Caco-2 (cell line): ENCODE data around the gene TRAPPC11. TPM values are rescaled to one million over a fixed set of nuclear protein-coding genes. Genes with fewer than 3 reads are reported as not detected.

Source experiments
- BruUV-seq: library from RNA; stranded (reverse); fragments of 400-500 nt; replicated peaks from 2 replicates; lab custom pipeline; 2021; lab: Mats Ljungman, UMichigan
- CTCF ChIA-PET: fragments of 300-600 bp; sonication (Branson Sonifier 250); formaldehyde crosslinking; loops from one replicate; lab custom pipeline; 2022; ENCODE audit warnings: antibody characterized with exemption; lab: Charles Lee
- POLR2A ChIA-PET: fragments of 300-600 bp; sonication (Branson Sonifier 250); formaldehyde crosslinking; loops from one replicate; lab custom pipeline; 2022; ENCODE audit warnings: antibody characterized with exemption; lab: Charles Lee
- DNase-seq, 2 experiments: peaks; one replicate each; pipeline versions ENCODE4 v3.0.0 to v3.0.0-alpha.2; 2020 to 2022
- H3K27me3 ChIP-seq: replicated peaks from 2 replicates; pipeline ENCODE4 v1.6.0; 2011; ENCODE audit warnings: low read length; ENCODE audit not compliant: control insufficient read depth, insufficient read depth
- H3K36me3 ChIP-seq: 2 replicates; pipeline ENCODE4 v1.5.1; 2011; ENCODE audit warnings: low read length; ENCODE audit not compliant: control insufficient read depth, insufficient read depth
- H3K4me1 ChIP-seq: fragments of 250-450 bp; sonication (Bioruptor Pico); 2 replicates; pipeline ENCODE4 v1.5.1; 2020; ENCODE audit warnings: mild to moderate bottlenecking
- H3K4me3 ChIP-seq: 2 replicates; pipeline ENCODE4 v1.5.1; 2011; ENCODE audit warnings: low read depth, mild to moderate bottlenecking, control low read depth, low read length
- H3K9me3 ChIP-seq: fragments of 250-450 bp; sonication (Bioruptor Pico); 2 replicates; pipeline ENCODE4 v1.5.1; 2020; ENCODE audit warnings: mild to moderate bottlenecking, moderate library complexity
- H3K27ac Mint-ChIP-seq: one replicate; pipeline ENCODE4 v1.8.0; 2022; ENCODE audit warnings: mixed read lengths; ENCODE audit not compliant: unreplicated experiment
- H3K27me3 Mint-ChIP-seq: one replicate; pipeline ENCODE4 v1.8.0; 2022; ENCODE audit warnings: mixed read lengths; ENCODE audit not compliant: insufficient read depth, unreplicated experiment
- H3K36me3 Mint-ChIP-seq: one replicate; pipeline ENCODE4 v1.8.0; 2022; ENCODE audit warnings: mild to moderate bottlenecking, mixed read lengths; ENCODE audit not compliant: insufficient read depth, unreplicated experiment
- H3K4me1 Mint-ChIP-seq: one replicate; pipeline ENCODE4 v1.8.0; 2022; ENCODE audit warnings: low read depth, mixed read lengths; ENCODE audit not compliant: unreplicated experiment
- H3K4me3 Mint-ChIP-seq: one replicate; pipeline ENCODE4 v1.8.0; 2022; ENCODE audit warnings: mild to moderate bottlenecking, moderate library complexity, mixed read lengths; ENCODE audit not compliant: unreplicated experiment
- H3K9me3 Mint-ChIP-seq: one replicate; pipeline ENCODE4 v1.8.0; 2022; ENCODE audit warnings: mixed read lengths; ENCODE audit not compliant: unreplicated experiment
- intact Hi-C: fragments of 100-400 bp; cut with micrococcal nuclease; formaldehyde crosslinking; loops from one replicate; pipeline ENCODE4 v1.10.0; 2022; ENCODE audit not compliant: unreplicated experiment
- total RNA-seq: library from RNA; stranded (reverse); gene quantifications from 2 replicates; pipeline ENCODE4 v1.2.3, GENCODE V29; 2022
- TF ChIP-seq, protein P1 (sequence below), 2 experiments: fragments of 200-600 bp in 1 of 2; IDR thresholded peaks; 1 replicate in 1 of 2; 2 replicates in 1 of 2; pipeline versions ENCODE4 v1.5.1 to v1.8.0; 2011 to 2022; ENCODE audit warnings: antibody characterized with exemption in 1 of 2, control low read depth in 1 of 2, inconsistent platforms in 1 of 2, low read depth in 1 of 2, low read length in 1 of 2, mild to moderate bottlenecking in 1 of 2, moderate library complexity in 1 of 2; ENCODE audit not compliant: insufficient read depth in 1 of 2, severe bottlenecking in 1 of 2, unreplicated experiment in 1 of 2

TRAPPC11 gene
- total RNA-seq, 1 experiment from 2014 or later: 25.7 TPM

DNA sequence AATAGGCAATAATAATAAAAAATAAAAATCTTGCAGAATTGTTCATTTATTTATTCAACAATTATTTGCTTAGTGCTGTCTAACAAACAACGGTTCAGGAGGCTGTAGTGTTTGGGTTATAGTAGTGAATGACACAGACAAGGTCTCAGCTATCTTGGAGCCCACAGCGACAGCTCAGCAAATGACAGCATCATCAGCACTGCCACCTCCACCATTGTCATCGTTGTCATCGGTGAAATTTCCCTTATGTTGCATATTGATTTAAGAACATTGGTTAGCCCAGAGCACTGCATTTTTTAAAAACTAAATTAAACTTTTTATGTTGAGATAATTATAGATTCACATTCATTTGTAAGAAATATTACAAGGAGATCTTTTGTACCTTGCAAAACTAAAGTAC is 79.9 kb downstream of the TRAPPC11 start:
- Mint-ChIP-seq H3K27me3 (no peaks in the 10 kb centered on the region), H3K27ac (no peak overlapping the region), H3K4me3 (no peak overlapping the region), H3K9me3 (no peaks in the 10 kb centered on the region), H3K4me1 (no peaks in the 10 kb centered on the region), H3K36me3 (no peaks in the 10 kb centered on the region)
- H3K9me3 ChIP-seq: no peaks in the 10 kb centered on the region
- TF ChIP-seq, protein P1, sequence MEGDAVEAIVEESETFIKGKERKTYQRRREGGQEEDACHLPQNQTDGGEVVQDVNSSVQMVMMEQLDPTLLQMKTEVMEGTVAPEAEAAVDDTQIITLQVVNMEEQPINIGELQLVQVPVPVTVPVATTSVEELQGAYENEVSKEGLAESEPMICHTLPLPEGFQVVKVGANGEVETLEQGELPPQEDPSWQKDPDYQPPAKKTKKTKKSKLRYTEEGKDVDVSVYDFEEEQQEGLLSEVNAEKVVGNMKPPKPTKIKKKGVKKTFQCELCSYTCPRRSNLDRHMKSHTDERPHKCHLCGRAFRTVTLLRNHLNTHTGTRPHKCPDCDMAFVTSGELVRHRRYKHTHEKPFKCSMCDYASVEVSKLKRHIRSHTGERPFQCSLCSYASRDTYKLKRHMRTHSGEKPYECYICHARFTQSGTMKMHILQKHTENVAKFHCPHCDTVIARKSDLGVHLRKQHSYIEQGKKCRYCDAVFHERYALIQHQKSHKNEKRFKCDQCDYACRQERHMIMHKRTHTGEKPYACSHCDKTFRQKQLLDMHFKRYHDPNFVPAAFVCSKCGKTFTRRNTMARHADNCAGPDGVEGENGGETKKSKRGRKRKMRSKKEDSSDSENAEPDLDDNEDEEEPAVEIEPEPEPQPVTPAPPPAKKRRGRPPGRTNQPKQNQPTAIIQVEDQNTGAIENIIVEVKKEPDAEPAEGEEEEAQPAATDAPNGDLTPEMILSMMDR (IDR thresholded peaks at IDR 0.05; ENCODE audit: insufficient read depth in 1 of 2, low read depth in 1 of 2, low read length in 1 of 2, severe bottlenecking in 1 of 2, unreplicated experiment in 1 of 2): no peak
- ChIA-PET CTCF (no interaction called here), POLR2A (no interaction called here)
- no peak overlapping the region for H3K4me3 ChIP-seq
- no peak for DNase-seq
- no peaks in the 10 kb centered on the region for H3K36me3 ChIP-seq
- no TSS peak for BruUV-seq
- H3K27me3 ChIP-seq: no peaks in the 10 kb centered on the region
- no peaks in the 10 kb centered on the region for H3K4me1 ChIP-seq
- intact Hi-C loops: no loop called here

DNA sequence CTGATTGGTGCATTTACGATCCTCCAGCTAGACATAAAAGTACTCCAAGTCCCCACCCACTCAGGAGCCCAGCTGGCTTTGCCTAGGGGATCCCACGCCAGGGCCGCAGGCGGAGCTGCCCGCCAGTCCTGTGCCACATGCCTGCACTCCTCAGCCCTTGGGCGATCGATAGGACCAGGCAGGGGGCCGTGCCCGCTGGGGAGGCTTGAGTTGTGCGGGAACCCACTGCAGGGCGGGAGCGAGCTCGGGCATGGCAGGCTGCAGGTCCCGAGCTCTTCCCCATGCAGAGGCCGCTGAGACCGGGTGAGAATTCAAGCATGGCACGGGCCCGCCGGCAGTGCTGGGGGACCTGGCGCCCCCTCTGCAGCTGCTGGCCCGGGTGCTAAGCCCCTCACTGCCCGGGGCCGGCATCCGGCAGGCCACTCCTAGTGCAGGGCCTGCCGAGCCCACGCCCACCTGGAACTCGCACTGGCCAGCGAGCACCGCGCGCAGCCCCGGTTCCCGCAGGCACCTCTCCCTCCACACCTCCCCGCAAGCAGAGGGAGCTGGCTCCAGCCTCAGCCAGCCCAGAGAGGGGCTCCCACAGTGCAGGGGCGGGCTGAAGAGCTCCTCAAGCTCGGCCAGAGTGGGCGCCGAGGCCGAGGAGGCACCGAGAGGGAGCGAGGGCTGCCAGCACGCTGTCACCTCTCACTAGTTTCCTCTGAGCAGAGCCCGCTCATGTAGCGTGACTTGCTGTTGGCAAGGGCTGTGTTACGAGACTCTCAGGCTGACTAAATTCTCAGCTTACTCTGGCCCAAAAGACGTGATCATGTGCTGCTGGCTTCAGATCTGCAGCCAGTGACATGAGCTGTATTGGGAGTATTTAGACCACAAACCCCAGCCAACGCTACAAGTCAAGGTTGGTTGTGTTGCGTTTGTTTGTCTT is 87.5 kb downstream of the TRAPPC11 start:
- no peak overlapping the region for H3K27ac Mint-ChIP-seq
- no peak for DNase-seq
- H3K4me3 Mint-ChIP-seq: no peak overlapping the region
- no peaks in the 10 kb centered on the region for H3K27me3 Mint-ChIP-seq
- no peaks in the 10 kb centered on the region for H3K4me1 Mint-ChIP-seq
- Histone ChIP-seq H3K4me1 (no peaks in the 10 kb centered on the region), H3K4me3 (no peak overlapping the region), H3K27me3 (no peaks in the 10 kb centered on the region), H3K36me3 (no peaks in the 10 kb centered on the region), H3K9me3 (no peaks in the 10 kb centered on the region)
- TF ChIP-seq, protein P1 (IDR thresholded peaks at IDR 0.05; ENCODE audit: insufficient read depth in 1 of 2, low read depth in 1 of 2, low read length in 1 of 2, severe bottlenecking in 1 of 2, unreplicated experiment in 1 of 2): no peak
- H3K36me3 Mint-ChIP-seq: no peaks in the 10 kb centered on the region
- no peaks in the 10 kb centered on the region for H3K9me3 Mint-ChIP-seq
- intact Hi-C loops: no loop called here
- BruUV-seq: no TSS peak
- ChIA-PET CTCF (no interaction called here), POLR2A (no interaction called here)

DNA sequence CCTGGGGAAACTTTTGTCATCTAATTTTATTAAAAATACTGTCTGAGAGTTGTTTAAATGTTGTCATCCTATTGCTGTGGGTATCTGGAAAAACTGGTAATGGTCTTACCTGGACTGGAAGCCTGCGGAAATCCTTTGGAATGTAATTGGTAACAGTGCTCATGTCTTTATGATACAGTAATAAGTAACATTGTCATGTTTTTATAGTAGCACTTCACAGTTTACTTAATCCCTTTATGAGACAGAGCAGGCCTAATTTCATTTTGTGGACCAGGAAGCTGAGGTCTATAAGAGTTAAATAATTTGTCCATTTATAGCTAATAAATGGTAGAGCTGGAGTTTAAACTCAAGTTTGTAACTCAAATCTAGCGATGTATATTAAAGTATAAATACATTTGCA is 88.3 kb downstream of the TRAPPC11 start:
- POLR2A ChIA-PET: no interaction called here

More for the DNA sequence above, 88.3 kb downstream of the TRAPPC11 start:
- Histone ChIP-seq H3K27me3 (no peaks in the 10 kb centered on the region), H3K4me1 (no peaks in the 10 kb centered on the region), H3K36me3 (no peaks in the 10 kb centered on the region), H3K9me3 (no peaks in the 10 kb centered on the region), H3K4me3 (no peak overlapping the region)
- CTCF ChIA-PET: no interaction called here
- TF ChIP-seq, protein P1 (IDR thresholded peaks at IDR 0.05; ENCODE audit: insufficient read depth in 1 of 2, low read depth in 1 of 2, low read length in 1 of 2, severe bottlenecking in 1 of 2, unreplicated experiment in 1 of 2): no peak
- no peak overlapping the region for H3K4me3 Mint-ChIP-seq
- no peaks in the 10 kb centered on the region for H3K4me1 Mint-ChIP-seq
- no peak overlapping the region for H3K27ac Mint-ChIP-seq
- no peaks in the 10 kb centered on the region for H3K36me3 Mint-ChIP-seq
- no TSS peak for BruUV-seq
- no peak for DNase-seq
- H3K27me3 Mint-ChIP-seq: no peaks in the 10 kb centered on the region
- intact Hi-C loops: no loop called here
- H3K9me3 Mint-ChIP-seq: no peaks in the 10 kb centered on the region
